SK-N-SH (cell line): ENCODE measurements around the gene FGF18. TPM values are rescaled to one million over a fixed set of nuclear protein-coding genes. Genes with fewer than 3 reads are reported as not detected.
A peak's percentile ranks its signal among the peaks of the same experiment; 100 is the strongest.

Experiments
- CTCF ChIA-PET: fragments of 300-600, 350-600 bp; formaldehyde crosslinking; extraction: SDS; loops from one replicate; lab custom pipeline; 2021; lab: Yijun Ruan, JAX
- POLR2A ChIA-PET: fragments of 350-600 bp; sonication (Branson Sonifier 250); formaldehyde crosslinking; extraction: SDS; loops from one replicate; lab custom pipeline; 2020; ENCODE audit warnings: antibody characterized with exemption, inconsistent platforms; lab: Yijun Ruan, JAX
- DNase-seq: peaks from one replicate; pipeline ENCODE4 v3.0.0; 2012
- H2AFZ ChIP-seq: fragments of 200-600 bp; sonication (generic); 2 replicates; pipeline ENCODE4 v1.8.1; 2016; ENCODE audit warnings: antibody characterized with exemption, mild to moderate bottlenecking, low read depth
- H3F3A ChIP-seq: fragments of 200-600 bp; sonication (generic); replicated peaks from 2 replicates; pipeline ENCODE3; 2016; ENCODE audit warnings: antibody characterized with exemption, mild to moderate bottlenecking; ENCODE audit not compliant: insufficient read depth
- H3K27ac ChIP-seq, 2 experiments: fragments of 200-500 bp in 1 of 2; fragments of 200-600 bp in 1 of 2; sonication (Bioruptor generic) in 1 of 2; sonication (generic), shearing (Covaris generic) in 1 of 2; 2 replicates each; pipeline versions ENCODE4 v1.5.1 to v1.6.1; 2014 to 2016; ENCODE audit warnings: low read depth in 2 of 2, inconsistent platforms in 1 of 2, low read length in 1 of 2, mild to moderate bottlenecking in 1 of 2, mixed read lengths in 1 of 2
- H3K27me3 ChIP-seq: fragments of 200-600 bp; sonication (generic), shearing (Covaris generic); 2 replicates; pipeline ENCODE4 v1.6.1; 2016; ENCODE audit warnings: mixed run types; ENCODE audit not compliant: insufficient read depth
- H3K36me3 ChIP-seq, 2 experiments: fragments of 200-500 bp in 1 of 2; fragments of 200-600 bp in 1 of 2; sonication (Bioruptor generic) in 1 of 2; sonication (generic) in 1 of 2; replicated peaks in 1 of 2; 2 replicates each; pipeline versions ENCODE3 to v1.5.1; 2014 to 2016; ENCODE audit warnings: low read length in 1 of 2, mild to moderate bottlenecking in 1 of 2; ENCODE audit not compliant: insufficient read depth in 2 of 2, control insufficient read depth in 1 of 2
- H3K4me1 ChIP-seq, 2 experiments: fragments of 200-500 bp in 1 of 2; fragments of 200-600 bp in 1 of 2; sonication (Bioruptor generic) in 1 of 2; sonication (generic), shearing (Covaris generic) in 1 of 2; 2 replicates each; pipeline versions ENCODE4 v1.5.1 to v1.6.1; 2014 to 2016; ENCODE audit warnings: low read depth in 1 of 2, low read length in 1 of 2, mixed run types in 1 of 2; ENCODE audit not compliant: insufficient read depth in 2 of 2, control insufficient read depth in 1 of 2
- H3K4me2 ChIP-seq: fragments of 200-600 bp; sonication (generic), shearing (Covaris generic); 2 replicates; pipeline ENCODE4 v1.6.1; 2017; ENCODE audit warnings: mixed run types
- H3K4me3 ChIP-seq, 2 experiments: fragments of 200-500 bp in 1 of 2; fragments of 200-600 bp in 1 of 2; sonication (Bioruptor generic) in 1 of 2; sonication (generic), shearing (Covaris generic) in 1 of 2; 2 replicates each; pipeline versions ENCODE4 v1.5.1 to v1.8.1; 2014 to 2016; ENCODE audit warnings: low read depth in 2 of 2, inconsistent platforms in 1 of 2, low read length in 1 of 2, mild to moderate bottlenecking in 1 of 2, mixed read lengths in 1 of 2, moderate library complexity in 1 of 2
- H3K79me2 ChIP-seq: fragments of 200-600 bp; sonication (generic); 2 replicates; pipeline ENCODE4 v1.8.1; 2017; ENCODE audit warnings: mild to moderate bottlenecking; ENCODE audit not compliant: insufficient read depth
- H3K9ac ChIP-seq: fragments of 200-600 bp; sonication (generic); 2 replicates; pipeline ENCODE4 v1.6.1; 2017; ENCODE audit warnings: mixed run types
- H3K9me2 ChIP-seq: fragments of 200-600 bp; sonication (generic); 2 replicates; pipeline ENCODE4 v1.6.1; 2017; ENCODE audit warnings: mixed run types
- H3K9me3 ChIP-seq: fragments of 200-600 bp; sonication (generic); 2 replicates; pipeline ENCODE4 v1.6.1; 2017; ENCODE audit warnings: mixed run types, mild to moderate bottlenecking, moderate library complexity
- H4K20me1 ChIP-seq: fragments of 200-600 bp; sonication (generic); 2 replicates; pipeline ENCODE4 v1.6.1; 2017; ENCODE audit warnings: mild to moderate bottlenecking, mixed run types; ENCODE audit not compliant: insufficient read depth
- CHD2 ChIP-seq: fragments of 150-350 bp; IDR thresholded peaks from 2 replicates; pipeline ENCODE4 v1.6.1; 2018; ENCODE audit warnings: low read length; ENCODE audit not compliant: partially characterized antibody
- ELF1 ChIP-seq: IDR thresholded peaks from 2 replicates; pipeline ENCODE4 v1.4.0; 2012
- EP300 ChIP-seq, 2 experiments: IDR thresholded peaks; 2 replicates each; pipeline versions ENCODE4 v1.4.0 to v1.6.1; 2012; ENCODE audit warnings: borderline replicate concordance in 1 of 2, low read depth in 1 of 2, low read length in 1 of 2
- EZH2phosphoT487 ChIP-seq: fragments of 200-600 bp; sonication (generic); IDR thresholded peaks from 2 replicates; pipeline ENCODE4 v1.6.1; 2017; ENCODE audit warnings: low read depth, mixed run types, mild to moderate bottlenecking, antibody characterized with exemption, moderate library complexity, borderline replicate concordance
- GABPA ChIP-seq: IDR thresholded peaks from 2 replicates; pipeline ENCODE4 v1.4.0; 2012; ENCODE audit warnings: low read depth, mild to moderate bottlenecking
- JUND ChIP-seq: IDR thresholded peaks from 2 replicates; pipeline ENCODE4 v1.4.0; 2012
- NRF1 ChIP-seq: IDR thresholded peaks from 2 replicates; pipeline ENCODE4 v1.6.1; 2012; ENCODE audit warnings: low read depth, mild to moderate bottlenecking, low read length
- RCOR1 ChIP-seq: fragments of 150-350 bp; IDR thresholded peaks from 2 replicates; pipeline ENCODE4 v1.6.1; 2017; ENCODE audit warnings: antibody characterized with exemption, low read length
- YY1 ChIP-seq: IDR thresholded peaks from 2 replicates; pipeline ENCODE4 v1.4.0; 2012; ENCODE audit warnings: low read depth, mild to moderate bottlenecking
- WGBS: methylation state at CpG from one replicate; pipeline ENCODE4 v1.1.6; 2017; ENCODE audit warnings: low lambda C conversion rate; 5-methylcytosine and 5-hydroxymethylcytosine counted together
- polyA plus RNA-seq, 3 experiments: library from polyadenylated mRNA; depleted of rRNA; stranded (reverse); fragments of >200 nt; gene quantifications; 2 replicates each; pipeline ENCODE4 v1.2.3, GENCODE V29; 2012
- TF ChIP-seq, protein P1 (sequence below): IDR thresholded peaks from 2 replicates; pipeline ENCODE4 v1.4.0; 2012; ENCODE audit warnings: low read depth, borderline replicate concordance
- TF ChIP-seq, protein P2 (sequence below): IDR thresholded peaks from 2 replicates; pipeline ENCODE4; 2012
- TF ChIP-seq, protein P3 (sequence below): IDR thresholded peaks from 2 replicates; pipeline ENCODE4 v1.4.0; 2012; ENCODE audit warnings: low read depth, borderline replicate concordance
- TF ChIP-seq, protein P4 (sequence below): fragments of 200-600 bp; sonication (generic); IDR thresholded peaks from 2 replicates; pipeline ENCODE4 v1.6.1; 2017; ENCODE audit warnings: antibody characterized with exemption, mild to moderate bottlenecking, moderate library complexity
- TF ChIP-seq, protein P5 (sequence below): IDR thresholded peaks from 2 replicates; pipeline ENCODE4 v1.4.0; 2012; ENCODE audit warnings: low read depth

Gene FGF18
- polyA plus RNA-seq, 1 of the 3 experiments (the other 2 are of a cell fraction), result 0.89 TPM

DNA sequence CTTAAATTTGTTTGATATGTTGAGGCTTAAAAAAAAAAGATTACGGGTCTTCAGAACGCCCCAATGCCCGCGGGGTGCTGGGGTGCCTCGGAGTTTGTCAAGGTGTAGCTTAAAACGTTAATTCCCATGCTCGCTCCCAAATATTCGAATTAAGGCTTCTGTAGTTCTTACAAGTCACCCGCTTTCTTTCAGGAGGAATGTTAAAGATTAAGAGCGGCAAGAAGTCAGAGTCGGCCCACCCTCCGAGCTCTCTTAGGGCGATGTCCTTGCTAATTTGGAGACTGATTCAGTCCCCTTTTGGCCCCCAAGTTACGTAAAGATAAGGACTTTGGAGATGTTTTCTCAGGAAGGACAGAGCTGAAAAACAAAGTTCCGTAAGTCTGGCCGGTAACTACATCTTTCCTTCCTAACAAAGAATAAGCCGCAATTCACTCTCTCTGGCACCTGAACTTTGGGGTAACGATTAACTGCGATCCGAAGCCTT is 32.5 kb upstream of the FGF18 start:
- H3F3A ChIP-seq, result peaks cover 12% of the 10 kb centered on the region
- 10% methylated on average over 20 of the region's 20 CpGs for WGBS
- peaks cover 7 to 12% of the 10 kb centered on the region in 2 experiments; a peak in 3 of 4 replicates for H3K4me1 ChIP-seq
- peak overlapping the region; percentile 80 to 92 for H3K27ac ChIP-seq
- TF ChIP-seq, protein P1, sequence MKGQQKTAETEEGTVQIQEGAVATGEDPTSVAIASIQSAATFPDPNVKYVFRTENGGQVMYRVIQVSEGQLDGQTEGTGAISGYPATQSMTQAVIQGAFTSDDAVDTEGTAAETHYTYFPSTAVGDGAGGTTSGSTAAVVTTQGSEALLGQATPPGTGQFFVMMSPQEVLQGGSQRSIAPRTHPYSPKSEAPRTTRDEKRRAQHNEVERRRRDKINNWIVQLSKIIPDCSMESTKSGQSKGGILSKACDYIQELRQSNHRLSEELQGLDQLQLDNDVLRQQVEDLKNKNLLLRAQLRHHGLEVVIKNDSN, result no peak
- no peak for TF ChIP-seq EZH2phosphoT487
- TF ChIP-seq YY1, result no peak
- TF ChIP-seq, protein P2, sequence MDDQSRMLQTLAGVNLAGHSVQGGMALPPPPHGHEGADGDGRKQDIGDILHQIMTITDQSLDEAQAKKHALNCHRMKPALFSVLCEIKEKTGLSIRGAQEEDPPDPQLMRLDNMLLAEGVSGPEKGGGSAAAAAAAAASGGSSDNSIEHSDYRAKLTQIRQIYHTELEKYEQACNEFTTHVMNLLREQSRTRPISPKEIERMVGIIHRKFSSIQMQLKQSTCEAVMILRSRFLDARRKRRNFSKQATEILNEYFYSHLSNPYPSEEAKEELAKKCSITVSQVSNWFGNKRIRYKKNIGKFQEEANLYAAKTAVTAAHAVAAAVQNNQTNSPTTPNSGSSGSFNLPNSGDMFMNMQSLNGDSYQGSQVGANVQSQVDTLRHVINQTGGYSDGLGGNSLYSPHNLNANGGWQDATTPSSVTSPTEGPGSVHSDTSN, result no peak
- TF ChIP-seq, protein P3, sequence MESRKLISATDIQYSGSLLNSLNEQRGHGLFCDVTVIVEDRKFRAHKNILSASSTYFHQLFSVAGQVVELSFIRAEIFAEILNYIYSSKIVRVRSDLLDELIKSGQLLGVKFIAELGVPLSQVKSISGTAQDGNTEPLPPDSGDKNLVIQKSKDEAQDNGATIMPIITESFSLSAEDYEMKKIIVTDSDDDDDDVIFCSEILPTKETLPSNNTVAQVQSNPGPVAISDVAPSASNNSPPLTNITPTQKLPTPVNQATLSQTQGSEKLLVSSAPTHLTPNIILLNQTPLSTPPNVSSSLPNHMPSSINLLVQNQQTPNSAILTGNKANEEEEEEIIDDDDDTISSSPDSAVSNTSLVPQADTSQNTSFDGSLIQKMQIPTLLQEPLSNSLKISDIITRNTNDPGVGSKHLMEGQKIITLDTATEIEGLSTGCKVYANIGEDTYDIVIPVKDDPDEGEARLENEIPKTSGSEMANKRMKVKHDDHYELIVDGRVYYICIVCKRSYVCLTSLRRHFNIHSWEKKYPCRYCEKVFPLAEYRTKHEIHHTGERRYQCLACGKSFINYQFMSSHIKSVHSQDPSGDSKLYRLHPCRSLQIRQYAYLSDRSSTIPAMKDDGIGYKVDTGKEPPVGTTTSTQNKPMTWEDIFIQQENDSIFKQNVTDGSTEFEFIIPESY, result no peak
- TF ChIP-seq, all 33 proteins: peak for 0
- DNase-seq, result peak; percentile 31
- Histone ChIP-seq H3K79me2 (peaks cover 42% of the 10 kb centered on the region), H2AFZ (peak overlapping the region; percentile 99), H3K9ac (peak overlapping the region; percentile 89), H3K4me3 (peak overlapping the region; percentile 65 to 77), H3K9me3 (no peaks in the 10 kb centered on the region), H4K20me1 (peaks cover 40% of the 10 kb centered on the region), H3K36me3 (peaks cover 24 to 28% of the 10 kb centered on the region in 2 experiments), H3K9me2 (no peaks in the 10 kb centered on the region), H3K4me2 (peak overlapping the region; percentile 76), H3K27me3 (no peaks in the 10 kb centered on the region)
- ChIA-PET POLR2A (interaction anchor here (0.6 to 2.3 kb wide), 9 partner anchors 8 to 181 kb away, joined by 3 to 9 read pairs (median 4); partner anchors contain the start of gene TLX3), CTCF (interaction anchor here (1.2 to 1.5 kb wide), 2 partner anchors 45 to 181 kb away, joined by 3 to 4 read pairs; no protein-coding TSS in a partner anchor)

DNA sequence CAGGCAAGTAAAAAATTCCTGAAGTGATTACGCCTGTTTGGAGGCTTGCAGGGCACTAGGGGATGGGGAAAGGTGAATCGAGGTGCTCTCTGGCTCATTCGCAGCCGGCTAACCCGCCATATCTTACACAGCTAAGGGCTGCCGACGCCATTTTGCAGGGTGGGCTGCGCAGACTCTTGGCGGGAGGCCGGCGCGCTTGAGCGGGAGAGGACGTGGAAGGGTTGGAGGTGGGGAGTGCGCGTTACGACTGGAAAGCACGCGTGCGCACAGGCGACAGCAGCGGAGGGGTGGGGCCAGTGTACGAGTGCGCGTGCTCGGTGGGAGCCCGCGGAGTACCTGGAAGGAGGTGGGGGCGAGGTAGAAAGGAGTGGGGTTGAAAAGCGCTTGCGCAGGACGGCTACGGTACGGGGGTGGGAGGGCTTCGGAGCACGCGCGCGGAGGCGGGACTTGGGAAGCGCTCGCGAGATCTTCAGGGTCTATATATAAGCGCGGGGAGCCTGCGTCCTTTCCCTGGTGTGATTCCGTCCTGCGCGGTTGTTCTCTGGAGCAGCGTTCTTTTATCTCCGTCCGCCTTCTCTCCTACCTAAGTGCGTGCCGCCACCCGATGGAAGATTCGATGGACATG is 32.0 kb upstream of the FGF18 start, which contains the start of gene NPM1:
Gene NPM1, plus strand, starts transcription at position 505 of the 625 bp plus-strand sequence. Its CDS starts 100 bp downstream, at position 605.
- CTCF ChIA-PET, result interaction anchor here (1.2 to 1.5 kb wide), 2 partner anchors 45 kb away, joined by 3 to 6 read pairs; no protein-coding TSS in a partner anchor
- POLR2A ChIA-PET, result interaction anchor here (0.6 to 2.3 kb wide), 12 partner anchors 8 to 398 kb away, joined by 3 to 9 read pairs (median 4); partner anchors contain the start of gene TLX3
- Histone ChIP-seq H3K9me3 (no peaks in the 10 kb centered on the region), H4K20me1 (peaks cover 45% of the 10 kb centered on the region), H2AFZ (peak within 1 kb of the TSS; percentile 99), H3K9ac (peak within 1 kb of the TSS; percentile 89), H3K27ac (peak within 1 kb of the TSS; percentile 88 to 92), H3K4me2 (peak within 1 kb of the TSS; percentile 89), H3K79me2 (peaks cover 48% of the 10 kb centered on the region), H3K27me3 (no peaks in the 10 kb centered on the region), H3K4me1 (peaks cover 7 to 16% of the 10 kb centered on the region in 2 experiments; a peak in 3 of 4 replicates), H3K9me2 (no peaks in the 10 kb centered on the region), H3K36me3 (peaks cover 29 to 33% of the 10 kb centered on the region in 2 experiments), H3F3A (peaks cover 13% of the 10 kb centered on the region), H3K4me3 (peak within 1 kb of the TSS; percentile 77 to 82)
- 1% methylated on average over 49 of the region's 56 CpGs for WGBS
- peak; percentile 100 for DNase-seq
- no peak for TF ChIP-seq ELF1
- TF ChIP-seq JUND, result no peak
- TF ChIP-seq NRF1, result peak; percentile 95
- TF ChIP-seq, protein P1, result no peak; the same call in 1 of the 2 replicates
- no peak for TF ChIP-seq GABPA
- TF ChIP-seq EZH2phosphoT487, result no peak
- TF ChIP-seq EP300 (IDR thresholded peaks at IDR 0.05; ENCODE audit: borderline replicate concordance in 1 of 2, low read depth in 1 of 2, low read length in 1 of 2), result no peak
- TF ChIP-seq, protein P4, sequence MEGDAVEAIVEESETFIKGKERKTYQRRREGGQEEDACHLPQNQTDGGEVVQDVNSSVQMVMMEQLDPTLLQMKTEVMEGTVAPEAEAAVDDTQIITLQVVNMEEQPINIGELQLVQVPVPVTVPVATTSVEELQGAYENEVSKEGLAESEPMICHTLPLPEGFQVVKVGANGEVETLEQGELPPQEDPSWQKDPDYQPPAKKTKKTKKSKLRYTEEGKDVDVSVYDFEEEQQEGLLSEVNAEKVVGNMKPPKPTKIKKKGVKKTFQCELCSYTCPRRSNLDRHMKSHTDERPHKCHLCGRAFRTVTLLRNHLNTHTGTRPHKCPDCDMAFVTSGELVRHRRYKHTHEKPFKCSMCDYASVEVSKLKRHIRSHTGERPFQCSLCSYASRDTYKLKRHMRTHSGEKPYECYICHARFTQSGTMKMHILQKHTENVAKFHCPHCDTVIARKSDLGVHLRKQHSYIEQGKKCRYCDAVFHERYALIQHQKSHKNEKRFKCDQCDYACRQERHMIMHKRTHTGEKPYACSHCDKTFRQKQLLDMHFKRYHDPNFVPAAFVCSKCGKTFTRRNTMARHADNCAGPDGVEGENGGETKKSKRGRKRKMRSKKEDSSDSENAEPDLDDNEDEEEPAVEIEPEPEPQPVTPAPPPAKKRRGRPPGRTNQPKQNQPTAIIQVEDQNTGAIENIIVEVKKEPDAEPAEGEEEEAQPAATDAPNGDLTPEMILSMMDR, result no peak
- TF ChIP-seq RCOR1, result no peak
- TF ChIP-seq YY1, result peak; percentile 96
- TF ChIP-seq, protein P5, sequence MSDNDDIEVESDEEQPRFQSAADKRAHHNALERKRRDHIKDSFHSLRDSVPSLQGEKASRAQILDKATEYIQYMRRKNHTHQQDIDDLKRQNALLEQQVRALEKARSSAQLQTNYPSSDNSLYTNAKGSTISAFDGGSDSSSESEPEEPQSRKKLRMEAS, result peak; percentile 82
- peak; percentile 98 for TF ChIP-seq CHD2
- TF ChIP-seq, protein P3, result peak; percentile 96
